ENCODE measurements around the gene IGDCC3. TPM values are rescaled to one million over a fixed set of nuclear protein-coding genes. Genes with fewer than 3 reads are reported as not detected.

The IGDCC3 gene
- total and polyA plus RNA-seq, 2 of the 8 experiments (the other 6 are each of a cell fraction or from before 2014, with no cell fraction given) = 26.8 to 45.7 TPM

DNA sequence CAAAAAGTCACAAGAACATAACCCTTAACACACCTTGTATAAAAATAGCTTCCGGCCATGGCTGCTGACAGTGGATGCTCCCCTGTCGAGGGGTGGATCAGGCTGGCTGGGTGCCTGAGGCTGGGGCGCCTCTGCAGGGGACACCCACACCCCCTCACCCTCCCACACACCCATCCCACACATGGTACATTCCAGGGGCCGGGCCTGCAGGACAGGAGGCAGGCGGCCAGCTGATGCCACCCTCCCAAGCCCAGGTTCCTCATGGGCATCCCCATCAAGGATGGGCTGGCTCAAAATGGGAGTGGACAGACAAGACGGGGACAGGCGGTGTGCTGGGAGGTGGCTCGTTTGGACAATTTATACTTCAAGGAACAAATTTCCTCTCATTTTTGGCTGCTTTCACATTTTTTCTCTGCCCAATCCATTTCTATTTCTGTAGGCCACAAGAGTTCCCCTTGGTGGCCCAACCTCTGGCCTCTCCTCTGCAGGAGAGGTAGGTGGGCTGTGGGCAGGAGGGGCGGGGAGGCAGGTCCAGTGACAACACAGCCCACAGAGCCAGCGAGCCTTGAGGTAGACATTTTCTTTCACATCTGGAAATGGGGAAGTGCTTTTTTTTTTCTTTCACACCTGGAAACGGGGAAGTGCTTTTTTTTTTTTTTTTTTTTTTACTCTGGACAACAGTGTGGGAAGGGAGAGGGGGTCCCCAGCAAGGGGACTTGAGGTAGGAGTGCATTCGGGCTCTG lies 50.0 kb downstream of the IGDCC3 start:
- DNase-seq (ENCODE audit: low read depth in 1 of 2, low spot score in 2 of 2) = no peak
- 92% methylated on average over 11 of the region's 12 CpGs; no CpG with 5 or more reads in 1 of the 2 experiments for WGBS, 2 experiments (ENCODE audit: extremely low coverage in 1 of 2, insufficient coverage in 1 of 2, insufficient read length in 1 of 2, insufficient replicate concordance in 2 of 2, low coverage in 1 of 2, low lambda C conversion rate in 2 of 2, missing lambda C conversion rate in 1 of 2)

More for the DNA sequence above, 50.0 kb downstream of the IGDCC3 start:
- Histone ChIP-seq H2BK15ac (ENCODE audit: low read length) (no peak overlapping the region), H3K14ac (ENCODE audit: insufficient read length) (no peak overlapping the region), H2BK5ac (ENCODE audit: low read depth, low read length) (no peak overlapping the region), H2AFZ (ENCODE audit: low read length) (no peak overlapping the region), H3K18ac (ENCODE audit: extremely low read depth, low read length) (no peak overlapping the region), H3K79me2 (ENCODE audit: control insufficient read depth in 1 of 2, insufficient read depth in 2 of 2, low read length in 2 of 2) (no peaks in the 10 kb centered on the region), H3K4me3 (ENCODE audit: extremely low read depth in 1 of 4, insufficient read depth in 2 of 4, low read depth in 3 of 4, low read length in 4 of 4) (no peak overlapping the region), H2BK120ac (replicated peaks; ENCODE audit: low read depth, low read length) (no peak overlapping the region), H4K5ac (ENCODE audit: insufficient read length, low read depth, low read length) (no peak overlapping the region), H4K20me1 (replicated peaks in 1 of 2; ENCODE audit: control insufficient read depth in 1 of 2, insufficient read depth in 2 of 2, low read length in 2 of 2) (peaks cover 0 to 3% of the 10 kb centered on the region in 2 experiments), H2BK12ac (ENCODE audit: low read depth, low read length) (no peak overlapping the region), H3K9ac (replicated peaks in 1 of 4; ENCODE audit: extremely low read depth in 1 of 4, low read depth in 3 of 4, low read length in 3 of 4) (no peak overlapping the region), H4K91ac (replicated peaks; ENCODE audit: insufficient read length, low read length) (no peak overlapping the region), H3K9me3 (ENCODE audit: insufficient read depth in 2 of 2, low read depth in 1 of 2, low read length in 1 of 2) (no peaks in the 10 kb centered on the region), H3K23me2 (ENCODE audit: low read depth, low read length) (no peaks in the 10 kb centered on the region), H4K8ac (ENCODE audit: extremely low read depth, insufficient read depth, low read length) (no peak overlapping the region), H2BK20ac (ENCODE audit: low read length) (no peak overlapping the region), H3K27ac (ENCODE audit: low read depth, low read length) (no peak overlapping the region), H3K4me2 (ENCODE audit: insufficient read depth in 1 of 2, low read depth in 2 of 2, low read length in 2 of 2) (no peak overlapping the region), H3K4me1 (replicated peaks in 1 of 4; ENCODE audit: control insufficient read depth in 3 of 4, insufficient read depth in 4 of 4, low read length in 3 of 4) (peaks cover 0 to 7% (median 1%) of the 10 kb centered on the region in 4 experiments; a peak in 5 of 7 replicates), H3K4ac (replicated peaks; ENCODE audit: insufficient read length, low read depth, low read length) (no peak overlapping the region), H3K27me3 (replicated peaks in 1 of 4; ENCODE audit: control insufficient read depth in 3 of 4, extremely low read depth in 1 of 4, insufficient read depth in 3 of 4, low read length in 3 of 4) (no peaks in the 10 kb centered on the region), H3K23ac (ENCODE audit: insufficient read length) (no peak overlapping the region), H3K79me1 (ENCODE audit: low read depth, low read length) (no peaks in the 10 kb centered on the region), H3K56ac (replicated peaks; ENCODE audit: insufficient read length, low read depth, low read length) (no peak overlapping the region), H2AK5ac (ENCODE audit: low read depth, low read length) (no peak overlapping the region), H3K36me3 (ENCODE audit: control insufficient read depth in 2 of 4, insufficient read depth in 4 of 4, low read length in 3 of 4) (peaks cover 3 to 8% (median 6%) of the 10 kb centered on the region in 4 experiments; a peak in 5 of 8 replicates)
- no peak for FAIRE-seq
- no peak for TF ChIP-seq BACH1 (IDR thresholded peaks at IDR 0.05; ENCODE audit: low read length)
- TF ChIP-seq GABPA (IDR thresholded peaks at IDR 0.05; ENCODE audit: borderline replicate concordance, insufficient read depth, low read length) = no peak
- no peak for TF ChIP-seq EP300 (IDR thresholded peaks at IDR 0.05; ENCODE audit: borderline replicate concordance in 1 of 2, low read depth in 2 of 2, low read length in 2 of 2)
- no peak for TF ChIP-seq HDAC2 (IDR thresholded peaks at IDR 0.05; ENCODE audit: borderline replicate concordance in 1 of 2, low read depth in 2 of 2, low read length in 2 of 2)
- CTCF ChIA-PET (ENCODE audit: partially characterized antibody) = interaction anchor here (1.0 to 16.2 kb wide), 9 partner anchors 8 to 73 kb away, joined by 3 to 547 read pairs (median 9); no protein-coding TSS in a partner anchor
- POLR2A ChIA-PET (ENCODE audit: partially characterized antibody) = interaction anchor here (0.8 to 8.9 kb wide), 8 partner anchors 23 to 283 kb away, joined by 3 to 57 read pairs (median 3); partner anchors contain the start of genes IGDCC3, INTS14 and RNU5B-1

All from H1 (cell line).